OCI-LY1 (cell line): ENCODE measurements around the gene INTS3.
"Not testable (repeated sequence)": the region's sequence is repeated elsewhere in the genome, so short reads cannot be mapped to it uniquely, and the experiment has no call there.

ENCODE experiments used
- CTCF ChIP-seq: fragments of 200-600 bp; sonication (generic), shearing (Covaris generic); IDR thresholded peaks from 2 replicates; pipeline ENCODE4 v1.5.1; 2017; ENCODE audit warnings: mild to moderate bottlenecking, antibody characterized with exemption, low read length, moderate library complexity, mixed read lengths
- EZH2 ChIP-seq: fragments of 200-600 bp; sonication (generic), shearing (Covaris generic); IDR thresholded peaks from 2 replicates; pipeline ENCODE4 v1.8.0; 2017; ENCODE audit warnings: borderline replicate concordance, mixed run types, mild to moderate bottlenecking, antibody characterized with exemption, low read length, moderate library complexity, mixed read lengths

DNA sequence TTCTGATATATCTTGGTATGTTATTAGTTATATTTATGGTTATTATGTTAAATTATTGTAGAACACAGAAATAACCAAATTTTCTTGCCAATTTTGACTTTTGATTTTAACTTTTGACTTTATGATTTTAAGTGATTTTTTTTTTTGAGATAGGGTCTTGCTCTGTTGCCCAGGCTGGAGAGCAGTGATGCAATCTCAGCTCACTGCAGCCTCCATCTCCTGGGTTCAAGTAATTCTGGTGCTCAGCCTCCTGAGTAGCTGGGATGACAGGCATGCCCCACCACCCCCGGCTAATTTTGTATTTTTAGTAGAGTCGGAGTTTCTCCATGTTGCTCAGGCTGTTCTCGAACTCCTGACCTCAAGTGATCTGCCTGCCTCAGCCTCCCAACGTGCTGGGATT lies 3.2 kb upstream of the INTS3 start:
- not testable (repeated sequence) for TF ChIP-seq CTCF, EZH2
